GM21390 (cell line): ENCODE results near the gene CBX3.
"Not testable (repeated sequence)": the region's sequence is repeated elsewhere in the genome, so short reads cannot be mapped to it uniquely, and the experiment has no call there.

Experiments used
- ATAC-seq: cut with Tn5 transposase; IDR thresholded peaks from one replicate; pipeline ENCODE4 v1.9.1; 2021; ENCODE audit not compliant: unreplicated experiment

The CBX3 gene

GRCh38 chr7:26187380-26188205 lies 14.0 kb upstream of the CBX3 start:
- no peak for ATAC-seq

GRCh38 chr7:26188206-26188956 lies 13.2 kb upstream of the CBX3 start:
- no peak for ATAC-seq

- ATAC-seq: no peak
Observed at GRCh38 chr7:26188957-26189541, 12.5 kb upstream of the CBX3 start.

GRCh38 chr7:26189697-26190096 lies 11.8 kb upstream of the CBX3 start:
- no peak for ATAC-seq

GRCh38 chr7:26190417-26190869 lies 11.1 kb upstream of the CBX3 start:
- no peak for ATAC-seq

- ATAC-seq: no peak
Observed at GRCh38 chr7:26191233-26191973, 10.1 kb upstream of the CBX3 start.

GRCh38 chr7:26191974-26192479 lies 9.5 kb upstream of the CBX3 start:
- no peak for ATAC-seq

- ATAC-seq: no peak
Observed at GRCh38 chr7:26192485-26193087, 9.0 kb upstream of the CBX3 start.

- no peak for ATAC-seq
Observed at GRCh38 chr7:26193432-26194207, 7.9 kb upstream of the CBX3 start.

- not testable (repeated sequence) for ATAC-seq
Observed at GRCh38 chr7:26194764-26195163, 6.8 kb upstream of the CBX3 start.

- ATAC-seq: no peak
Observed at GRCh38 chr7:26195182-26195581, 6.4 kb upstream of the CBX3 start.

GRCh38 chr7:26195867-26196657 lies 5.5 kb upstream of the CBX3 start:
- no peak for ATAC-seq

GRCh38 chr7:26197153-26198115 lies 4.1 kb upstream of the CBX3 start:
- ATAC-seq: no peak

GRCh38 chr7:26198133-26198780 lies 3.3 kb upstream of the CBX3 start:
- ATAC-seq: no peak

- no peak for ATAC-seq
Observed at GRCh38 chr7:26198781-26199169, 2.8 kb upstream of the CBX3 start.

GRCh38 chr7:26199301-26200037 lies 2.1 kb upstream of the CBX3 start:
- no peak for ATAC-seq

- ATAC-seq: no peak
Observed at GRCh38 chr7:26200038-26200443, 1.5 kb upstream of the CBX3 start.
